ENCODE data around the gene DOLK. TPM values are rescaled to one million over a fixed set of nuclear protein-coding genes. Genes with fewer than 3 reads are reported as not detected.
A peak's percentile ranks its signal among the peaks of the same experiment; 100 is the strongest.

DOLK gene
- total RNA-seq, 1 donor from 2014 or later = 19.8 TPM

GRCh38 chr9:128943832-128944620 lies 3.4 kb downstream of the DOLK start:
- FAIRE-seq (no peak), DNase-seq (ENCODE audit: low read depth) (no peak)
- H3K79me2 ChIP-seq (ENCODE audit: insufficient read depth, low read length) = peaks cover 28% of the 10 kb centered on the region
- Mint-ChIP-seq H3K9me3 (ENCODE audit: unreplicated experiment) (no peaks in the 10 kb centered on the region), H3K4me1 (ENCODE audit: low read depth, unreplicated experiment) (peaks cover 9% of the 10 kb centered on the region), H3K36me3 (ENCODE audit: low read depth, unreplicated experiment) (peaks cover 10% of the 10 kb centered on the region), H3K27ac (ENCODE audit: unreplicated experiment) (peak overlapping the region; percentile 18), H3K4me3 (ENCODE audit: unreplicated experiment) (no peak overlapping the region), H3K27me3 (ENCODE audit: low read depth, unreplicated experiment) (no peaks in the 10 kb centered on the region)
- no peak overlapping the region for H3K9ac ChIP-seq (ENCODE audit: low read length)
- H3K4me1 ChIP-seq (ENCODE audit: insufficient read depth, low read length) = peaks cover 11% of the 10 kb centered on the region
- H4K20me1 ChIP-seq (ENCODE audit: insufficient read depth, low read length) = peaks cover 11% of the 10 kb centered on the region
- H3K4me2 ChIP-seq (ENCODE audit: low read length) = no peak overlapping the region
- peaks cover 2% of the 10 kb centered on the region for H3K36me3 ChIP-seq (ENCODE audit: insufficient read depth, low read length)
- H3K4me3 ChIP-seq (ENCODE audit: insufficient read depth, low read depth, low read length) = no peak overlapping the region
- no peaks in the 10 kb centered on the region for H3K9me3 ChIP-seq (ENCODE audit: insufficient read depth, low read depth, low read length)
- no peak overlapping the region for H2AFZ ChIP-seq (ENCODE audit: low read depth, low read length)
- no peak overlapping the region for H3K27ac ChIP-seq (ENCODE audit: low read depth, low read length)
- TF ChIP-seq CTCF (IDR thresholded peaks at IDR 0.05; ENCODE audit: insufficient read depth, low read depth, low read length) (no peak), EZH2 (IDR thresholded peaks at IDR 0.05; ENCODE audit: insufficient read depth, low read length) (no peak)
- no peaks in the 10 kb centered on the region for H3K27me3 ChIP-seq (ENCODE audit: insufficient read depth, low read length)

GRCh38 chr9:128940946-128941755 lies 6.3 kb downstream of the DOLK start:
- peaks cover 2% of the 10 kb centered on the region for H3K36me3 ChIP-seq (ENCODE audit: insufficient read depth, low read length)
- H3K4me1 Mint-ChIP-seq (ENCODE audit: low read depth, unreplicated experiment) = peaks cover 5% of the 10 kb centered on the region
- H2AFZ ChIP-seq (ENCODE audit: low read depth, low read length) = no peak overlapping the region
- no peaks in the 10 kb centered on the region for H3K27me3 Mint-ChIP-seq (ENCODE audit: low read depth, unreplicated experiment)
- H3K4me1 ChIP-seq (ENCODE audit: insufficient read depth, low read length) = peaks cover under 1% of the 10 kb centered on the region
- no peaks in the 10 kb centered on the region for H3K9me3 ChIP-seq (ENCODE audit: insufficient read depth, low read depth, low read length)
- H3K27ac ChIP-seq (ENCODE audit: low read depth, low read length) = no peak overlapping the region
- TF ChIP-seq EZH2 (IDR thresholded peaks at IDR 0.05; ENCODE audit: insufficient read depth, low read length) (no peak), CTCF (IDR thresholded peaks at IDR 0.05; ENCODE audit: insufficient read depth, low read depth, low read length) (no peak)
- peaks cover 6% of the 10 kb centered on the region for H4K20me1 ChIP-seq (ENCODE audit: insufficient read depth, low read length)
- no peaks in the 10 kb centered on the region for H3K9me3 Mint-ChIP-seq (ENCODE audit: unreplicated experiment)
- H3K4me2 ChIP-seq (ENCODE audit: low read length) = no peak overlapping the region
- peaks cover 10% of the 10 kb centered on the region for H3K79me2 ChIP-seq (ENCODE audit: insufficient read depth, low read length)
- H3K4me3 Mint-ChIP-seq (ENCODE audit: unreplicated experiment) = no peak overlapping the region
- no peak overlapping the region for H3K4me3 ChIP-seq (ENCODE audit: insufficient read depth, low read depth, low read length)
- H3K27me3 ChIP-seq (ENCODE audit: insufficient read depth, low read length) = no peaks in the 10 kb centered on the region
- H3K9ac ChIP-seq (ENCODE audit: low read length) = no peak overlapping the region
- no peak overlapping the region for H3K27ac Mint-ChIP-seq (ENCODE audit: unreplicated experiment)
- peaks cover 10% of the 10 kb centered on the region for H3K36me3 Mint-ChIP-seq (ENCODE audit: low read depth, unreplicated experiment)
- no peak for DNase-seq (ENCODE audit: low read depth)
- FAIRE-seq = no peak

All from astrocyte (in vitro differentiated cells and primary cell).